Measurements from ENCODE around the gene PMPCA.

GRCh38 chr9:136456258-136456657 is 45.8 kb downstream of the PMPCA start:
- TF ChIP-seq, protein P1, sequence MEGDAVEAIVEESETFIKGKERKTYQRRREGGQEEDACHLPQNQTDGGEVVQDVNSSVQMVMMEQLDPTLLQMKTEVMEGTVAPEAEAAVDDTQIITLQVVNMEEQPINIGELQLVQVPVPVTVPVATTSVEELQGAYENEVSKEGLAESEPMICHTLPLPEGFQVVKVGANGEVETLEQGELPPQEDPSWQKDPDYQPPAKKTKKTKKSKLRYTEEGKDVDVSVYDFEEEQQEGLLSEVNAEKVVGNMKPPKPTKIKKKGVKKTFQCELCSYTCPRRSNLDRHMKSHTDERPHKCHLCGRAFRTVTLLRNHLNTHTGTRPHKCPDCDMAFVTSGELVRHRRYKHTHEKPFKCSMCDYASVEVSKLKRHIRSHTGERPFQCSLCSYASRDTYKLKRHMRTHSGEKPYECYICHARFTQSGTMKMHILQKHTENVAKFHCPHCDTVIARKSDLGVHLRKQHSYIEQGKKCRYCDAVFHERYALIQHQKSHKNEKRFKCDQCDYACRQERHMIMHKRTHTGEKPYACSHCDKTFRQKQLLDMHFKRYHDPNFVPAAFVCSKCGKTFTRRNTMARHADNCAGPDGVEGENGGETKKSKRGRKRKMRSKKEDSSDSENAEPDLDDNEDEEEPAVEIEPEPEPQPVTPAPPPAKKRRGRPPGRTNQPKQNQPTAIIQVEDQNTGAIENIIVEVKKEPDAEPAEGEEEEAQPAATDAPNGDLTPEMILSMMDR (conservative IDR thresholded peaks at IDR 0.05; ENCODE audit: low read length) = no peak
- TF ChIP-seq EZH2phosphoT487 (IDR thresholded peaks at IDR 0.05; ENCODE audit: borderline replicate concordance, low read depth, low read length) = no peak
